Loucy (cell line): ENCODE results near the gene LILRB2.

Experiments used
- H2AFZ ChIP-seq: fragments of 200-600 bp; sonication (generic); 2 replicates; pipeline ENCODE4 v1.6.0; 2016; ENCODE audit warnings: antibody characterized with exemption, mild to moderate bottlenecking, low read length, moderate library complexity
- H3F3A ChIP-seq: fragments of 200-600 bp; 2 replicates; pipeline ENCODE4 v1.6.0; 2016; ENCODE audit warnings: antibody characterized with exemption, low read depth, mild to moderate bottlenecking
- H3K27me3 ChIP-seq: fragments of 200-600 bp; sonication (generic); 2 replicates; pipeline ENCODE4 v1.6.1; 2014; ENCODE audit warnings: low read length, mild to moderate bottlenecking; ENCODE audit not compliant: insufficient read depth, poor library complexity, severe bottlenecking
- H3K36me3 ChIP-seq: fragments of 200-600 bp; sonication (generic); 2 replicates; pipeline ENCODE4 v1.6.1; 2016; ENCODE audit warnings: low read length; ENCODE audit not compliant: insufficient read depth
- H3K4me1 ChIP-seq: fragments of 200-600 bp; sonication (generic); 2 replicates; pipeline ENCODE4 v1.5.1; 2014; ENCODE audit warnings: low read length, mild to moderate bottlenecking; ENCODE audit not compliant: insufficient read depth, poor library complexity, severe bottlenecking
- H3K4me2 ChIP-seq: fragments of 200-600 bp; sonication (generic); 2 replicates; pipeline ENCODE4 v1.6.0; 2014; ENCODE audit warnings: antibody characterized with exemption, low read length, low read depth, mild to moderate bottlenecking; ENCODE audit not compliant: poor library complexity, severe bottlenecking
- H3K4me3 ChIP-seq: fragments of 200-600 bp; sonication (generic); 2 replicates; pipeline ENCODE4 v1.5.1; 2014; ENCODE audit warnings: low read length, mild to moderate bottlenecking, mixed read lengths; ENCODE audit not compliant: poor library complexity, severe bottlenecking
- H3K79me2 ChIP-seq: fragments of 200-600 bp; sonication (generic); 2 replicates; pipeline ENCODE4 v1.6.1; 2014; ENCODE audit warnings: low read length; ENCODE audit not compliant: insufficient read depth
- H3K9ac ChIP-seq: fragments of 200-600 bp; sonication (generic); 2 replicates; pipeline ENCODE4 v1.6.0; 2014; ENCODE audit warnings: mild to moderate bottlenecking, low read depth, low read length, moderate library complexity; ENCODE audit not compliant: poor library complexity, severe bottlenecking
- H3K9me2 ChIP-seq: fragments of 200-600 bp; sonication (generic); replicated peaks from 2 replicates; pipeline ENCODE4 v1.6.1; 2016; ENCODE audit warnings: low read depth, low read length, mixed read lengths
- H3K9me3 ChIP-seq: fragments of 200-600 bp; sonication (generic); 2 replicates; pipeline ENCODE4 v1.6.1; 2014; ENCODE audit warnings: mild to moderate bottlenecking, antibody characterized with exemption, low read length, low read depth; ENCODE audit not compliant: insufficient read depth
- H4K20me1 ChIP-seq: fragments of 200-600 bp; sonication (generic); 2 replicates; pipeline ENCODE4 v1.6.0; 2014; ENCODE audit warnings: antibody characterized with exemption, low read length, mild to moderate bottlenecking; ENCODE audit not compliant: insufficient read depth, poor library complexity, severe bottlenecking
- CTCF ChIP-seq: fragments of 200-600 bp; sonication (generic); conservative IDR thresholded peaks from 2 replicates; pipeline ENCODE4 v1.5.1; 2014; ENCODE audit warnings: mild to moderate bottlenecking, antibody characterized with exemption, low read length
- EZH2phosphoT487 ChIP-seq: fragments of 200-600 bp; IDR thresholded peaks from 2 replicates; pipeline ENCODE4 v1.6.1; 2018; ENCODE audit warnings: antibody characterized with exemption, mild to moderate bottlenecking, moderate library complexity, borderline replicate concordance

LILRB2 gene

DNA sequence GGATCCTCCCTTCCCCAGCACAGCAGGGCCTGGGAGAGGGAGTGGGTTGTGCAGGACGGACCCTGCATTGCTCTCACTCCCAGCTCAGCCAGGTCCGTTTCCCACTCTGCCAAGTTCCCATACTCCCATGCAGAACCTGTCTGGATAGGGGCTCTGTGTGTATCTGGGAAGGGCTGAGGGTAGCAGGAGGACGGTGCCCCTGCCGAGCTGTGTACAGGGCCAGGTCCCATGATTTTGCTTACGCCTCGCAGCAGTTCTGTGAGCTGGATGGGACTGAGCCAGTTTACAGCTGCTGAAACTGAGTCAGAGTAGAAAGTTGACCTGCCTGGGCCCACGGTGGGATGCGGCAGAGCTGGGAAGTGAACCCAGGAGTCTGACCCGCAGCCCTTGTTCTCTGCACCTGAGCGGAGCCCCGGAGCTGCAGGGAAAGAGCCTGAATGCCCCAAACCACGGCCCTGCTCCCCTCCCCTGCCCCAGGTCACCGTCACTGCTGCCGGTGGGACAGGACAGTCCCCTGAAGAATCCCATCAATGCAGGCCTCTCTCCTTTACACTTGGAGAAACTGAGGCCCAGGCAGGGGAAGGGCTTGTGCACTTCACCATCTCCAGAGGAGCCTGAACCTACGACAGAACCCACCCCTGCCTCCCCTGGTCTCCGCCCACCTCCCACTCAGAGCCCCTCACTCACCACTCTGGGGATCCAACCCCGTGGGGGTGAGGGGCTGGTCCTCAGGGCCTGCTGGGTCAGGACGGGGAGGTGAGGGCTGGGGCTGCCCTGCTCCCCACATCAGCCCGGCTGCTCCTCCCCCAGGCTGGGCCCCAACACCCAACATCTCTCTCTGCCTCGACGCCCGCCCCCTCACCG is 27.3 kb downstream of the LILRB2 start:
- TF ChIP-seq EZH2phosphoT487 (no peak), CTCF (no peak)
- Histone ChIP-seq H3K4me3 (no peak overlapping the region), H3K4me2 (no peak overlapping the region), H3K4me1 (no peaks in the 10 kb centered on the region), H3F3A (no peaks in the 10 kb centered on the region), H3K79me2 (no peaks in the 10 kb centered on the region), H2AFZ (no peak overlapping the region), H3K9me3 (no peaks in the 10 kb centered on the region), H3K36me3 (no peaks in the 10 kb centered on the region), H4K20me1 (no peaks in the 10 kb centered on the region), H3K27me3 (no peaks in the 10 kb centered on the region), H3K9me2 (no peaks in the 10 kb centered on the region), H3K9ac (no peak overlapping the region)

DNA sequence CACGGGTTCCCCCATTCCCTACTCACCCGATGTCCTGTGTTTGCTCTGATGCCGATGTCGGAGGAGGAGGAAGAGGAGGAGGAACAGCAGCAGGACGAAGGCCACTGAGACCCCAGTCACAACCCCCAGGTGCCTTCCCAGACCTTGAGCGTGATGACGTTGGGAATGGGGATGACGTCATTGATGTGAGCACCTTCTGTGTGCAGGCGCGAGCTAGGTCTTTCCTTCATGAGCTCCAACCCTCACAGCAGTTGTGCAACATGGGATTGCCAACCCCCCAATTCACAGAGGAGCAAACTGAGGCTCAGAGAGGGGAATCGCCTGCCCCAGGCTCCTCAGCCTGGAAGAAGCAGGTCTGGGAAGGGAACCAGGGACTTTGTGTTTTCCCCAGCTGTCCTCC is 28.1 kb downstream of the LILRB2 start:
- Histone ChIP-seq H3K36me3 (no peaks in the 10 kb centered on the region), H3K79me2 (no peaks in the 10 kb centered on the region), H2AFZ (no peak overlapping the region), H3K9ac (no peak overlapping the region), H3K4me3 (no peak overlapping the region), H3F3A (no peaks in the 10 kb centered on the region), H3K27me3 (no peaks in the 10 kb centered on the region), H4K20me1 (no peaks in the 10 kb centered on the region), H3K4me2 (no peak overlapping the region), H3K9me3 (no peaks in the 10 kb centered on the region), H3K4me1 (peaks cover 7% of the 10 kb centered on the region), H3K9me2 (no peaks in the 10 kb centered on the region)
- TF ChIP-seq EZH2phosphoT487 = no peak
- TF ChIP-seq CTCF = no peak

DNA sequence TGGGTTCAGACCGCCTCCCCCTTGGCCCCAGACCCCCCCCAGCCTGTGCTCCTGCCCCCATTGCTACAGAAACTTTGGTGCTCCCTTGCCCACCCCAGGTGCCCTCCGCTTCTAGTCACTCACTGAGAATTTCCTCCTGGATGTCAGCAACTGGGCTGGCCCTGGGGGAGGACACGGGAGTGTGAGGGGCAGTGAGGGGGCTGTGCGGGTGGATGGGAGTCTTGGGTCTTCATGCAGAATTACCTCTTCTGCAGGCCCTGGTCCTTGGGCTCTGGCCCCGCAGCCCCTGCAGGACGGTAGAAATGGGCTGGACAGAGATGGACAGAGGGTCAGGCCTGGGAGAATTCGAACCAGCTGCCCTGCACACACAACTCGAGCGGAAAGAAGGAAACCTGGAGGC is 28.7 kb downstream of the LILRB2 start:
- H3F3A ChIP-seq = no peaks in the 10 kb centered on the region
- no peaks in the 10 kb centered on the region for H3K9me2 ChIP-seq
- no peaks in the 10 kb centered on the region for H3K27me3 ChIP-seq
- no peak overlapping the region for H2AFZ ChIP-seq
- no peak overlapping the region for H3K4me2 ChIP-seq
- H3K9ac ChIP-seq = no peak overlapping the region
- H3K4me3 ChIP-seq = no peak overlapping the region
- no peaks in the 10 kb centered on the region for H3K79me2 ChIP-seq
- peaks cover 12% of the 10 kb centered on the region for H3K4me1 ChIP-seq
- no peaks in the 10 kb centered on the region for H4K20me1 ChIP-seq
- H3K36me3 ChIP-seq = no peaks in the 10 kb centered on the region
- TF ChIP-seq CTCF = no peak
- TF ChIP-seq EZH2phosphoT487 = no peak
- no peaks in the 10 kb centered on the region for H3K9me3 ChIP-seq
